Activated CD8-positive, alpha-beta T cell treated with anti-CD3 and anti-CD28 coated beads for 36 hours (primary cell): ENCODE data around the gene PTPRN2. TPM values are rescaled to one million over a fixed set of nuclear protein-coding genes. Genes with fewer than 3 reads are reported as not detected.

Source experiments
- ATAC-seq: fragments of 200-7000 bp; cut with Tn5 transposase; one replicate; pipeline ENCODE4 v1.10.0; 2021; ENCODE audit warnings: mild to moderate bottlenecking, moderate library complexity
- CTCF ChIA-PET: fragments of 350-600 bp; sonication (Branson Sonifier 250); formaldehyde crosslinking; loops from one replicate; lab custom pipeline; 2021; ENCODE audit warnings: antibody characterized with exemption; lab: Charles Lee
- POLR2A ChIA-PET: fragments of 350-600 bp; sonication (Branson Sonifier 250); formaldehyde crosslinking; loops from one replicate; lab custom pipeline; 2021; ENCODE audit warnings: antibody characterized with exemption; lab: Charles Lee
- DNase-seq: peaks from one replicate; pipeline ENCODE4 v3.0.0-alpha.2; 2020
- H3K27ac Mint-ChIP-seq: one replicate; pipeline ENCODE4 v1.8.0; 2021; ENCODE audit warnings: mild to moderate bottlenecking, mixed read lengths
- H3K27me3 Mint-ChIP-seq: one replicate; pipeline ENCODE4 v1.8.0; 2021; ENCODE audit warnings: mixed read lengths
- H3K36me3 Mint-ChIP-seq: one replicate; pipeline ENCODE4 v1.8.0; 2021; ENCODE audit warnings: low read depth, mixed read lengths
- H3K4me1 Mint-ChIP-seq: one replicate; pipeline ENCODE4 v1.8.0; 2021; ENCODE audit warnings: low read depth, mixed read lengths
- H3K4me3 Mint-ChIP-seq: one replicate; pipeline ENCODE4 v1.8.0; 2021; ENCODE audit warnings: mild to moderate bottlenecking, moderate library complexity, mixed read lengths
- H3K9me3 Mint-ChIP-seq: one replicate; pipeline ENCODE4 v1.8.0; 2021; ENCODE audit warnings: mixed read lengths
- intact Hi-C: fragments of 100-400 bp; cut with micrococcal nuclease; formaldehyde crosslinking; loops from one replicate; pipeline ENCODE4 v1.10.0; 2022
- total RNA-seq, 2 experiments: library from RNA; stranded (reverse); gene quantifications; one replicate each; pipeline ENCODE4 v1.2.3, GENCODE V29; 2021
- TF ChIP-seq, protein P1 (sequence below): fragments of 200-600 bp; IDR thresholded peaks from one replicate; pipeline ENCODE4 v1.8.0; 2022; ENCODE audit warnings: antibody characterized with exemption, mild to moderate bottlenecking

The PTPRN2 gene
- total RNA-seq, 2 experiments from 2014 or later: 0.49 to 0.65 TPM

DNA sequence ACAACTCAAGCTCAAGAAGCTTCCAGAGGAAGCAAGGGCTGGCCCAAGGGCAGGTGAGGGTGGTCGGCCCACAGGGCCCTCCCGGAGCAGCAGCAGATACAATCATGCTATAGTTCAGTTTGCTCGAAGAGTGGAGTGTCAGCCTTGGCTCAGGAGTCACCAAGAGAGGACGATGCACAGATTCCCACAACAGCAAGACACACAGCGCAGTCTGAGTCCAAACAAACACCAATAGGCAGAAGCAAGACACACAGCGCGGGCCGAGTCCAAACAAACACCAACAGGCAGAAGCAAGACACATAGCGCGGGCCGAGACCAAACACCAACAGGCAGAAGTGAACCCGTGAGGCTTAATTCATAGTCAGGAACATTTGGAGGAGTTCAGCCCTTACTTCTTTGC is 138.4 kb downstream of the PTPRN2 start:
- H3K9me3 Mint-ChIP-seq: no peaks in the 10 kb centered on the region
- TF ChIP-seq, protein P1, sequence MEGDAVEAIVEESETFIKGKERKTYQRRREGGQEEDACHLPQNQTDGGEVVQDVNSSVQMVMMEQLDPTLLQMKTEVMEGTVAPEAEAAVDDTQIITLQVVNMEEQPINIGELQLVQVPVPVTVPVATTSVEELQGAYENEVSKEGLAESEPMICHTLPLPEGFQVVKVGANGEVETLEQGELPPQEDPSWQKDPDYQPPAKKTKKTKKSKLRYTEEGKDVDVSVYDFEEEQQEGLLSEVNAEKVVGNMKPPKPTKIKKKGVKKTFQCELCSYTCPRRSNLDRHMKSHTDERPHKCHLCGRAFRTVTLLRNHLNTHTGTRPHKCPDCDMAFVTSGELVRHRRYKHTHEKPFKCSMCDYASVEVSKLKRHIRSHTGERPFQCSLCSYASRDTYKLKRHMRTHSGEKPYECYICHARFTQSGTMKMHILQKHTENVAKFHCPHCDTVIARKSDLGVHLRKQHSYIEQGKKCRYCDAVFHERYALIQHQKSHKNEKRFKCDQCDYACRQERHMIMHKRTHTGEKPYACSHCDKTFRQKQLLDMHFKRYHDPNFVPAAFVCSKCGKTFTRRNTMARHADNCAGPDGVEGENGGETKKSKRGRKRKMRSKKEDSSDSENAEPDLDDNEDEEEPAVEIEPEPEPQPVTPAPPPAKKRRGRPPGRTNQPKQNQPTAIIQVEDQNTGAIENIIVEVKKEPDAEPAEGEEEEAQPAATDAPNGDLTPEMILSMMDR: no peak
- no peaks in the 10 kb centered on the region for H3K36me3 Mint-ChIP-seq
- peaks cover 2% of the 10 kb centered on the region for H3K27me3 Mint-ChIP-seq
- POLR2A ChIA-PET: no interaction called here
- ATAC-seq (no peak), DNase-seq (no peak)
- H3K27ac Mint-ChIP-seq: no peak overlapping the region
- H3K4me1 Mint-ChIP-seq: no peaks in the 10 kb centered on the region
- intact Hi-C loops: no loop called here
- no peak overlapping the region for H3K4me3 Mint-ChIP-seq
- CTCF ChIA-PET: no interaction called here

DNA sequence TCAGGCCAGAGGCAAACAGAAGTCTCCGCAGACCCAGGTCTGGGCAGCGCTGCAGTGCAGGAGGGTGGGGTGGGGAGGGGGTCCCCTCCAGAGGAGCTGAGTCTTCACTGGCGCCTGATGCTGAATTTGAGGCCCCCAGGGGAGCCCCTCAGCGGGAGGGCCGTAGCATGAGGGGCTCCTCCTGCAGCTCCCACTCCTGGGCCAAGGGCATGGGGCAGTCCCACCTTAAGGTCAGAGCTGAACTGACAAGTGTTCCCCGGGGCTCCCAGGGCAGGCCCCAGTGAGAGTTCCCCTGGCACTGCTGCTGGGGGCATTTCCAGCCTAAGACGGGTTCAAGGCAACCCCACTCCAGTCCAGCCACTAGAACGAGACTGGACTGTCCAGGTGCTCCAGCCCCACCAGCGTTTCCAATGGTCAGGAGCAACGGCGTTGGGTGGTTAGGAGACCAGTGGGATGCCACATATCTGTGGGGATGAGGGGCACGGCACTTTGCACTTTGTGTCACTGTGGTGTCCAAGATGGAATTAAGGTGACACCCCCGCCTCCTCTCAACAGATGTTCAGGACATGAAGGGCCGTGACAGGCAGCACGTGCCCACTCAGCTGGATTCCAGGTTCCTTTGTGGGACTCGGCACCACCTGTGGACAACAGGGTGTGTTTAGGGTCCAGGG is 139.1 kb downstream of the PTPRN2 start:
- no peak overlapping the region for H3K4me3 Mint-ChIP-seq
- H3K9me3 Mint-ChIP-seq: no peaks in the 10 kb centered on the region
- no peak overlapping the region for H3K27ac Mint-ChIP-seq
- CTCF ChIA-PET: no interaction called here
- POLR2A ChIA-PET: no interaction called here
- H3K36me3 Mint-ChIP-seq: no peaks in the 10 kb centered on the region
- TF ChIP-seq, protein P1: no peak
- H3K4me1 Mint-ChIP-seq: no peaks in the 10 kb centered on the region
- H3K27me3 Mint-ChIP-seq: peaks cover 2% of the 10 kb centered on the region
- ATAC-seq: no peak
- intact Hi-C loops: no loop called here
- no peak for DNase-seq

DNA sequence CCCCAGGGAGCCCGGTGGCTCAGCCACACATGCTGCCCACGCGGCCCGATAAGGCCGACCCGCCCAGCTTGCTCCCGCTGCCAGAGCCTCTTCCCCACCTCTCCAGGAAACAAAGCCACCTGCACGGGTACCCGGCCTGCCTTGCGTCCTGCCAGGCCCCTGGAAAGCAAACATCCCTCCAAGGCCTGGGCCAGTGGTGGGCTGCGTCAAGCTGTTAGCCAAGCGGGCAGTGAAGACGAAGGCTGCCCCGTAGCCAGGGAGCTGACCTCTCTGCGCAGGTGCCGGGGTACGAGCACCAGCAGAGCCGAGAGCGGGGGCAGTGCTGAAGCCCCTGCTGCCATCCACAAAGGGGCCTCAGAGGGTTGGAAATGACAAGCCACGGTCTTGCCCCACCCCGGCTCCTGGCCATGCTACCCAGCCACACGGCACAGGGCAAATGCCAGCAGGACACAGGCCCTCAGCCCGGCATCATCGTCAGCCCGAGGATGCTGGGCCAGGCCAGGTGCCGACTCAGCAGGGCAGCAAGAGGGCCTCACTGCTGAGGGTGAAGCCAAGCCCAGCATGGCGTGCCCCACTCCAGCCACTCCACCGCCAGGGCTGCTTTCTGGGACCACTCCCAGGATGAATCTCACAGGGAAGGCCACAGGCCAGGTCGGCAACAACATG is 140.0 kb downstream of the PTPRN2 start:
- no peak overlapping the region for H3K27ac Mint-ChIP-seq
- H3K27me3 Mint-ChIP-seq: peaks cover 2% of the 10 kb centered on the region
- CTCF ChIA-PET: no interaction called here
- H3K36me3 Mint-ChIP-seq: no peaks in the 10 kb centered on the region
- H3K9me3 Mint-ChIP-seq: no peaks in the 10 kb centered on the region
- DNase-seq (no peak), ATAC-seq (no peak)
- TF ChIP-seq, protein P1: no peak
- H3K4me3 Mint-ChIP-seq: no peak overlapping the region
- intact Hi-C loops: no loop called here
- POLR2A ChIA-PET: no interaction called here
- H3K4me1 Mint-ChIP-seq: no peaks in the 10 kb centered on the region

DNA sequence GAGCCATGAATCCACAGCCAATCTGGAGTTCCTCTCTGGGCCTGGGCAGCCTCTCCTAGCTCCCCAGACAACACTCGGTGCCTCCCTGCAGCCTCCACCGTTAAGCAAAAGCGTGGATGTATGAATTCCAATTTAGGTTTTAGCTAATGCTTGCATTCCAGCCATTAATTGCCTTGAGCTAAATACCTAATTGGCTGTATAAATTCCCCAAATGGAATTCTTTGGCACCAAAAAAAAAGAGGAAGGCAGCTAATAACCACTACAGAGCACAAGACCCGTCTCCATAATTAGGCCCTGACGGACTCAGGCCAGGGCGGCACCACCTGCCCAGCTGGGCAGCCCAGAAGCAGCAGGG is 140.5 kb downstream of the PTPRN2 start:
- intact Hi-C loops: no loop called here
- Mint-ChIP-seq H3K4me1 (no peaks in the 10 kb centered on the region), H3K4me3 (no peak overlapping the region), H3K9me3 (no peaks in the 10 kb centered on the region), H3K27ac (no peak overlapping the region), H3K36me3 (no peaks in the 10 kb centered on the region), H3K27me3 (peaks cover 2% of the 10 kb centered on the region)
- ChIA-PET CTCF (no interaction called here), POLR2A (no interaction called here)
- ATAC-seq (no peak), DNase-seq (no peak)
- TF ChIP-seq, protein P1: no peak

DNA sequence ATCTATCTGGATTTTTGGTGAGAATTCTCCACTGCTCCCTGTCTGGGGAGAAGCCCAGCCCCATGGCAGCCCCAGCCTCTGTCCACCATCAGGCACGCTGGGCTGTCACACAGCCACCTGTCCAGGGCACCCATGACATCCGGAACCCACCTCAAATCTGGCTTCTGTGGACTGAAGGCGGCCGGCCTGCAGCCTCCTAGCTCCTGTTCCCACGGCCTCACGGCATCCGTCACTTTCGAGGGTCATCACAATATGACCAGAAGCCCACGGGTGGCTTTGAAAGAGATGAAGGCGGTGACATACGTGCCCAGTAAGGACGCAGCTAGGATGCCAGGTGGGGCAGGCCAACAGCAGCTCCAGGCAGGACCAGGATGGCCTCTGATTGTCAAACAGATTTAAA is 140.9 kb downstream of the PTPRN2 start:
- CTCF ChIA-PET: no interaction called here
- POLR2A ChIA-PET: interaction anchor here (0.5 kb wide), 1 partner anchor 411 kb away, joined by 4 read pairs; no protein-coding TSS in a partner anchor
- Mint-ChIP-seq H3K9me3 (no peaks in the 10 kb centered on the region), H3K27me3 (peaks cover 2% of the 10 kb centered on the region), H3K27ac (no peak overlapping the region), H3K36me3 (no peaks in the 10 kb centered on the region), H3K4me1 (no peaks in the 10 kb centered on the region), H3K4me3 (no peak overlapping the region)
- DNase-seq (no peak), ATAC-seq (no peak)
- intact Hi-C loops: no loop called here
- TF ChIP-seq, protein P1: no peak
